ENCODE results near the gene AGBL5. TPM values are rescaled to one million over a fixed set of nuclear protein-coding genes. Genes with fewer than 3 reads are reported as not detected.
A peak's percentile ranks its signal among the peaks of the same experiment; 100 is the strongest.

Gene AGBL5
- total RNA-seq, 1 donor, result 35.0 TPM

GRCh38 chr2:27007416-27008374 is 43.8 kb upstream of the AGBL5 start:
- no peak for TF ChIP-seq CTCF (IDR thresholded peaks at IDR 0.05; ENCODE audit: insufficient read depth, low read depth, low read length)
- peak; percentile 19 for DNase-seq (ENCODE audit: low read depth)
- H3K4me3 ChIP-seq (ENCODE audit: low read depth, low read length), result no peak overlapping the region

- H3K4me3 ChIP-seq (ENCODE audit: low read depth, low read length), result no peak overlapping the region
- no peak for DNase-seq (ENCODE audit: low read depth)
- TF ChIP-seq CTCF (IDR thresholded peaks at IDR 0.05; ENCODE audit: insufficient read depth, low read depth, low read length), result no peak
Measured at GRCh38 chr2:27008678-27009077, 42.8 kb upstream of the AGBL5 start.

- no peak for DNase-seq (ENCODE audit: low read depth)
- no peak for TF ChIP-seq CTCF (IDR thresholded peaks at IDR 0.05; ENCODE audit: insufficient read depth, low read depth, low read length)
- no peak overlapping the region for H3K4me3 ChIP-seq (ENCODE audit: low read depth, low read length)
Measured at GRCh38 chr2:27009083-27009482, 42.4 kb upstream of the AGBL5 start.

- no peak for DNase-seq (ENCODE audit: low read depth)
- no peak for TF ChIP-seq CTCF (IDR thresholded peaks at IDR 0.05; ENCODE audit: insufficient read depth, low read depth, low read length)
- H3K4me3 ChIP-seq (ENCODE audit: low read depth, low read length), result no peak overlapping the region
Measured at GRCh38 chr2:27009716-27010115, 41.8 kb upstream of the AGBL5 start.

- no peak for TF ChIP-seq CTCF (IDR thresholded peaks at IDR 0.05; ENCODE audit: insufficient read depth, low read depth, low read length)
- H3K4me3 ChIP-seq (ENCODE audit: low read depth, low read length), result no peak overlapping the region
Measured at GRCh38 chr2:27010139-27010538, 41.3 kb upstream of the AGBL5 start.

GRCh38 chr2:27013738-27014137 is 37.7 kb upstream of the AGBL5 start:
- no peak overlapping the region for H3K4me3 ChIP-seq (ENCODE audit: low read depth, low read length)
- DNase-seq (ENCODE audit: low read depth), result no peak
- no peak for TF ChIP-seq CTCF (IDR thresholded peaks at IDR 0.05; ENCODE audit: insufficient read depth, low read depth, low read length)

More at GRCh38 chr2:27010139-27010538, 41.3 kb upstream of the AGBL5 start:
- DNase-seq (ENCODE audit: low read depth), result no peak

Data from fibroblast of villous mesenchyme (primary cell).